Retinal pigment epithelial cell (primary cell): ENCODE measurements around the gene TAF15.
A peak's percentile ranks its signal among the peaks of the same experiment; 100 is the strongest.

Experiments
- DNase-seq: peaks from one replicate; pipeline ENCODE4 v3.0.0-alpha.2; 2010; ENCODE audit warnings: low read depth
- H3K4me3 ChIP-seq: 2 replicates; pipeline ENCODE4 v1.5.1; 2011; ENCODE audit warnings: mild to moderate bottlenecking, low read length, control low read depth, moderate library complexity
- CTCF ChIP-seq: conservative IDR thresholded peaks from 2 replicates; pipeline ENCODE4 v1.5.1; 2011; ENCODE audit warnings: low read depth, low read length, control low read depth, inconsistent platforms

The TAF15 gene

GRCh38 chr17:35843698-35844097, 34.4 kb downstream of the TAF15 start:
- TF ChIP-seq CTCF = no peak
- DNase-seq = no peak
- no peak overlapping the region for H3K4me3 ChIP-seq

- no peak for TF ChIP-seq CTCF
- no peak for DNase-seq
- no peak overlapping the region for H3K4me3 ChIP-seq
These were observed 35.3 kb downstream of the TAF15 start for GRCh38 chr17:35844547-35844946.

- no peak for DNase-seq
- no peak overlapping the region for H3K4me3 ChIP-seq
- no peak for TF ChIP-seq CTCF
These were observed 36.9 kb downstream of the TAF15 start for GRCh38 chr17:35846055-35846809.

- TF ChIP-seq CTCF = no peak
- no peak for DNase-seq
These were observed 37.7 kb downstream of the TAF15 start for GRCh38 chr17:35847006-35847405.

GRCh38 chr17:35847633-35848373, 38.5 kb downstream of the TAF15 start:
- no peak overlapping the region for H3K4me3 ChIP-seq
- no peak for DNase-seq
- no peak for TF ChIP-seq CTCF

More at GRCh38 chr17:35847006-35847405, 37.7 kb downstream of the TAF15 start:
- H3K4me3 ChIP-seq = no peak overlapping the region

- DNase-seq = peak; percentile 27
- no peak overlapping the region for H3K4me3 ChIP-seq
- TF ChIP-seq CTCF = peak; percentile 90
These were observed 40.4 kb downstream of the TAF15 start for GRCh38 chr17:35849469-35850348.
